GM19455 (cell line): ENCODE results near the gene SLC22A17.

Experiments
- ATAC-seq: cut with Tn5 transposase; IDR thresholded peaks from one replicate; pipeline ENCODE4 v1.9.1; 2021; ENCODE audit not compliant: unreplicated experiment

SLC22A17 gene

GRCh38 chr14:23382276-23382675, 29.6 kb upstream of the SLC22A17 start:
- ATAC-seq, result no peak

DNA sequence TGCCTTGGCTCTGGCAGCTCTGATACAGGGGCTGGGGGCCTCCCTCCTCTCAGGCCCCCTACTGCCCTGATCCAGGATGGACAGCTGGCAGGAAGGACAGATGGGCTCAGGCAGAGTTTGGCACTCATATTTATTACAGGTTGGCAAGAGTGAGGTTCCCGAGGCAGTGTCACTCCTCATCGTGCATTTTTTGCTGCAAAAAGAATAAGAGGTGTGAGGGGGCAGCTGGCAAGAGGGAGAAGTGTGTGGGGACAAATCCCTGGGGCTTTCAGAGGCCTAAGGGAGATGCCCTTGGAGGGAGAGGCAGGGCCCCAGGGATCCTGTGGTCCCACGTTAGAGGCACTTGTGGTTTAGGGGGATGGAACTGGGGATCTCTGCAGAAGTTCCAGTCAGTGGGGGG, 29.2 kb upstream of the SLC22A17 start:
- no peak for ATAC-seq

DNA sequence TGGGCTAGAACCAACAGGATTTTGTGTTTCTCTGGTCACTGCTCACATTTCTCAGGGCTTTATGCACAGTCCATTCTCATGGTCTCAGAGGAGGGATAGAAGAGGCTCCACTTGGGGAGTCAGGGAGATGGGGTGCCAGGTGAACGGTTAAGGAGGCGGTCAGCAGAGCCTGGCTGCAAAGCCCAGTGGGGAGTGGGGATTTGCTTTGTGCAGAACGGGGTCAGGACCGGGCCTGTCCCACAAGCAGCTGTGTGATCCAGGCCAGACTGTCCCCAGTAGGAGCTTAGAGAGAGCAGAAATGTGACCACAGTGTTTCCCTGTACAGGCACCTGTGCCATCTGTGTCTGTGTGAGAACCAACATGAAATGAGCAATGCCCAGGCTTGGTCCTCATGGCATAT, 28.3 kb upstream of the SLC22A17 start:
- no peak for ATAC-seq

- no peak for ATAC-seq
These were observed 27.7 kb upstream of the SLC22A17 start for GRCh38 chr14:23380197-23380914.

- no peak for ATAC-seq
These were observed 26.9 kb upstream of the SLC22A17 start for GRCh38 chr14:23379366-23380196.

- ATAC-seq, result no peak
These were observed 26.0 kb upstream of the SLC22A17 start for GRCh38 chr14:23378612-23379220.

- ATAC-seq, result no peak
These were observed 25.2 kb upstream of the SLC22A17 start for GRCh38 chr14:23377573-23378563.

DNA sequence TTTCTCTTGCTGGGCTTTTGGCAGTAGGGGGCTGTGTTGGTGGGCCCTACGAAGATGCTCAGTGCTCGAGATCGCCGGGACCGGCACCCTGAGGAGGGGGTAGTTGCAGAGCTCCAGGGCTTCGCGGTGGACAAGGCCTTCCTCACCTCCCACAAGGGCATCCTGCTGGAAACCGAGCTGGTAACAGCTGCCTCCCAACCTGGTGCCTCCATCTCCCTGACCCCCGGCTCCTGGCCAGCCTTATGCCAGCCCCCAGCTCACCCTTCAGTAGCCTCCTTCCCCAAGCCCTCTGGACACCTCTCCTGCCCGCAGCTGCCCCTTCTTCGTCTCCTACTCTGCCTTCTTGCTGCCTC, 24.5 kb upstream of the SLC22A17 start:
- ATAC-seq, result no peak

DNA sequence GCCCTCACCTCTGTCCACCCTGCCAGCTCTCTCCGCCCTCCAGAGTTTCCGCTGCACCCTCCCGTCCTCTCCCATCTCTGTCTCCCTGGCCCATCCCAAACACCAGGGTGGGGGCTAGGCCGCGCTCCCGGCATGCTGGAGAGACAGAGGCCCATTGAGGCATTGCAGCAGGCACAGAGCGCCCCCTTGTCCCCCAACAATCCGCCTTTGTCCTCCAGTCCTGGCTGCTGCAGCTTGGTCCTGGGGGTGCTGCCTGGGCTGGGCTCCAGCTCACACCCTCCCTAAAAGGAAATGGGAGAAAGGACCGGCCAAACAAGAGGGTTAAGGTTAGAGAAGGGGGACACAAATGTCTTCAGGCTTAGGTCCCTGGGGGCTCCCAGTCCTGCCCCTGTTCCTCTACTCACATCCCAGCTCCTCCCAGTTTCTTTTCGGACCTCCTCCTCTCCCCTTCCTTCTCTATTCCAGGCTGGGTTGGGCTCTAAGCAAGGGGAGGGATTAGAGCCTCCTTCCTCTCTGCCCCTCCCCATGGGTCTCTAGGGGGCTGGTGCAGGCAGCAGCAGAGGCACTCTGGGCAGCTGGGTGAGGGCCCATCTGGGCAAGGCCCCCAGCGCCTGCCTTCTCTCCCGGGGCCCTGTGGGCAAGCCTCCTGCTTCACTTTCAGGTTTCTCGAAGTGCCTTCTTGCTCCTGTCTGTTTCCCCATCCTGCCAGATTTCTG, 24.0 kb upstream of the SLC22A17 start, which contains the start of gene CMTM5:
TSS of gene CMTM5 (plus strand) at position 565 of the 716 bp plus-strand sequence. CDS start 206 bp downstream, outside the sequence.
- no peak for ATAC-seq

DNA sequence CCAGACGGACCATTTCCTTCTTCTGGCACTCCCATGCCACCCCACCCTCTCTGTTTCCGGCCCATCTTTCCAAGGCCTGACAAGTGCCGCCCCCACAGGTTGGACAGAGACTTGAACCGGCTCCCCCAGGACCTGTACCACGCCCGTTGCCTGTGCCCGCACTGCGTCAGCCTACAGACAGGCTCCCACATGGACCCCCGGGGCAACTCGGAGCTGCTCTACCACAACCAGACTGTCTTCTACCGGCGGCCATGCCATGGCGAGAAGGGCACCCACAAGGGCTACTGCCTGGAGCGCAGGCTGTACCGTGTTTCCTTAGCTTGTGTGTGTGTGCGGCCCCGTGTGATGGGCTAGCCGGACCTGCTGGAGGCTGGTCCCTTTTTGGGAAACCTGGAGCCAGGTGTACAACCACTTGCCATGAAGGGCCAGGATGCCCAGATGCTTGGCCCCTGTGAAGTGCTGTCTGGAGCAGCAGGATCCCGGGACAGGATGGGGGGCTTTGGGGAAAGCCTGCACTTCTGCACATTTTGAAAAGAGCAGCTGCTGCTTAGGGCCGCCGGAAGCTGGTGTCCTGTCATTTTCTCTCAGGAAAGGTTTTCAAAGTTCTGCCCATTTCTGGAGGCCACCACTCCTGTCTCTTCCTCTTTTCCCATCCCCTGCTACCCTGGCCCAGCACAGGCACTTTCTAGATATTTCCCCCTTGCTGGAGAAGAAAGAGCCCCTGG, 23.0 kb upstream of the SLC22A17 start:
- no peak for ATAC-seq

DNA sequence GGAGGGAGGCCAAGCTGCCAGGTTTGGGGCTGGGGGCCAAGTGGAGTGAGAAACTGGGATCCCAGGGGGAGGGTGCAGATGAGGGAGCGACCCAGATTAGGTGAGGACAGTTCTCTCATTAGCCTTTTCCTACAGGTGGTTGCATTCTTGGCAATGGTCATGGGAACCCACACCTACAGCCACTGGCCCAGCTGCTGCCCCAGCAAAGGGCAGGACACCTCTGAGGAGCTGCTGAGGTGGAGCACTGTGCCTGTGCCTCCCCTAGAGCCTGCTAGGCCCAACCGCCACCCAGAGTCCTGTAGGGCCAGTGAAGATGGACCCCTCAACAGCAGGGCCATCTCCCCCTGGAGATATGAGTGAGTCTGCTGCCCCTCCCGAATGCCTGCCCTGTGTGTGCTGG, 20.4 kb upstream of the SLC22A17 start:
- ATAC-seq, result no peak

DNA sequence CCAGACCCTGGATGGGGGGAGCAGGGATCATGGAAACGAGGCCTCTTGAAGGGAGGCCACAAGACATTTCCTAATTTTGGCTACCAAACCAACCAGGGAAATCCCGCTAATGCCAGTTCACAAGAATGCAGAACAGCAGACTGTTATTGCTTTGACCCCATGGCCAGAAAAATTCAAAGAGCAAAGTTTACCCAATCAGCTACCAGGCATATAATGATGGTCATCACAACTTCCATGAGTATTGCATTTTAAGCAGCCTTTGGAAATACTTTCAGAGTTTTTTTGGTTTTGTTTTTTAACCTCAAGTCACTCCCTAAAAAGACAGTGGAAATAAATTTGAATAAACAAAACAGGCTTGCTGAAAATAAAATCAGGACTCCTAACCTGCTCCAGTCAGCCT, 19.8 kb upstream of the SLC22A17 start, which contains the start of gene IL25:
TSS of gene IL25 (plus strand) at position 301 of the 400 bp plus-strand sequence.
- no peak for ATAC-seq

- no peak for ATAC-seq
These were observed 19.2 kb upstream of the SLC22A17 start for GRCh38 chr14:23371865-23372264.

DNA sequence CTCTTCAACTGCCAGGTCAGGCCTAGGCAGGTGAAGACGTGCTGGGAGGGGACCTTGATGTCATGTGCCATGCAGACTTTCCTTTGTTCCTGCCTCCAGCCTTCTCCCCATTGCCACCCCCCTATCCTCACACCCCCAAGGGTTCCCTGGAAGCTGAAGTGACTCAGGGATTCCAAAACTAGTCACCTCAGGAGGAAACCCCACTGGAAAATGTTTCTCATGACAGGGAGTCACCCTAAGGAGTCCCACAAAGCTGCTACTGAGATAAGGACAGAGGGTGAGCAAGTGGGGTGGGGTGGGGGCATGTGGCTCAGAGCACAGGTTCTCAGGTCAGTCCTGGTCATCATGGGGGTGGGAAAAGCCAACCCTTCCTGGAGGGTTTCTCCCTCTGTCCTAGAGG, 17.5 kb upstream of the SLC22A17 start:
- no peak for ATAC-seq

DNA sequence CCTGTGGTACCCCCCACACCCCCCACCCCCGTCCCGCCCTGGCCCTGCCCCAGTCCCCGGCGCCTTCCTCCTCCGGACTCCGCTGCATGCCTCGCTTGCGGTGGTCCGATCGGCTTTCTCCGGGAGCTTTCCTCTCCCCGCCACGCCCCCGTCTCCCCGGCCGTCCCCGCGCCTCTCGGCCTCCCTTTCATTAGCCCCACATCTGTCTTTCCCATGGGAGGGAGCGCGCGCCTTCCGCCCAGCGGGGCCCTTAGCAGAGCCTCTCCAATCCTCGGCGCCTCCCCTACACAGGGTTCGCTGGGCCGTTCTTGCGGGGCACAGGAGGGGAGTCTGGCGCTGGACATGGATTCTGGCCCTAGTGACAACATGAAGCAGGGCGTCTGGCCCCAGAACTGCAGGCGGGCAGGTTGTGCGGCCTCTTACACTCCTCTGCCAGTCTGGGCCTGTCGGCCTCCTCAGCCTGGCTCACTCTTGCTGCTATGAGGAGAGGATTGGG, 13.8 kb upstream of the SLC22A17 start:
- no peak for ATAC-seq

DNA sequence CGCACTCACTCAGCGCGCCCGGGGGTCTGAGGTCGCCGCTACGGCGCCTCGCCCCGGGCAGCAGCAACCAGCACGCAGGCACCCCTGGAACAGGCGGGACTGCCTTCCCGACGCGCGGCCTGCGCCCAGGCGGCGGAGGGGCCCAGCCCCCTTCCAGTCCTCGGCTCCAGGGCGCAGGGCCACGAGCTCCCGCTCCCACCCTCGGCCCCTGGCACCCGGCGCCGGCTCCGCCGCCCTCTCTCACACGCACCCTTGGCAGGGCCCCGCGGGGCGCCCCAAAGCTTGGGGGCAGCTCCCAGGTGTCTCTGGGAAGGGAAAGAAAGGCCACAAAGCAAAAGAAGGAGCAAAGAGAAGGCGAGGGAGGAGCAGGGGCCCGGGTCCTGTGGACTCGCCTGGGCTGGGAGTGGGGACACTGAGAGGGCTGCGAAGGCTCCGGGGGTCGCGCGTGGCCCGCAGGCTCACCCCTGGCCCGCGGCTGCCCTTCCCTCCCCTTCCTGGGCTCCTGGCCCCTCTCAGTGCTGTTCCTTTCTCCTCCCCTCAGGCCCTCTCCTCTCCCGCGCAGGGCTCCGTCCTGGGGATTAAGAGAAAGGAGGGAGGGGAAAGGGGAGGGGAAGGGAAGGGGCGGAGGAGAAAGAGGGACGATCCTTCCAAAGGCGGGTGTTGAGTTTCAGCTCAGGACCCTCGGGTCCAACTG, 13.2 kb upstream of the SLC22A17 start:
- ATAC-seq, result no peak

DNA sequence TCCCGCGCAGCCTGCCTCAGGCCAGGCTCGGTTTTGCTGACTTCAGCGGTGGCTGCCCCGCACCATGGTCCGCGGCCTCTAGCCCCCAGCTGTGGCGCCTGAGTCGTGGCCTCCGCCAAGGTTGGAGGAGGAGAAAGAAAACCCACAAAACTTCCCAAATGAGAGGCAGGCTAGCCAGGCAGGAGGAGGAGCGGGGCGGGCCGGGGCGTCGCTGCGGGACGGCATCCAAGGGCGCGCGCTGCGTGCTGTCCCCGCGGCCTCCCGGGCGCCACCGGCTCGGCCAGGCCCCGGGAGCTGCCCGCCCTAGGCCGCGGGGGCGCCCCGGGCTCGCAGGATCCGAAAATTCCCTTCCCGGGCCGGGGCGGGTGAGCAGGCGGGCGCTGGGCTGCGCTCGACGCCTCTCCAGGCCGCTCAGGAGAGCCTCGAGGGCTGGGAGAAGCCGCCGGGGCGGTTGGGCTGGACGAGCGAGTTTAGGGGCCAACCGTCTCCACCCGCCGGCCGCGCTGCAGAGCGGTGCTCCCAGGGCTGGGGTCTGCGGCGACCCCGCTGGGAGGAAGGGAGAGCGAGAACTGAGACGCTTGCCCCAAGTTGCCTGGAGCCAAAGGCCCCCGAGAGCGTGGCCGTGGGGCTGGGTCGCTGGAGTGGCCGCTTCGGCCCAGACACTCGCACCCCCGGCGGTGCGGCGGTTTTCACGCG, 12.5 kb upstream of the SLC22A17 start, which contains the start of gene EFS:
TSS of gene EFS (minus strand) at position 137 of the 696 bp plus-strand sequence. CDS start 147 bp downstream, outside the sequence.
- no peak for ATAC-seq
